Immature natural killer cell (primary cell): ENCODE results near the gene SERTAD3. TPM values are rescaled to one million over a fixed set of nuclear protein-coding genes. Genes with fewer than 3 reads are reported as not detected.
A peak's percentile ranks its signal among the peaks of the same experiment; 100 is the strongest.
"Not testable (repeated sequence)": the region's sequence is repeated elsewhere in the genome, so short reads cannot be mapped to it uniquely, and the experiment has no call there.

Experiments used
- DNase-seq, 3 donors: peaks; one replicate each; pipeline ENCODE4 v3.0.0; 2022; ENCODE audit warnings: mixed read lengths in 1 of 3
- H3K27ac Mint-ChIP-seq, 6 donors: one replicate each; pipeline ENCODE4 v1.8.0; 2020; ENCODE audit warnings: mixed read lengths in 6 of 6, mild to moderate bottlenecking in 5 of 6, inconsistent platforms in 4 of 6, moderate library complexity in 3 of 6
- H3K27me3 Mint-ChIP-seq, 3 donors: one replicate each; pipeline ENCODE4 v1.8.0; 2020 to 2021; ENCODE audit warnings: low read depth in 3 of 3, mild to moderate bottlenecking in 3 of 3, mixed read lengths in 3 of 3, moderate library complexity in 3 of 3, inconsistent platforms in 1 of 3
- H3K36me3 Mint-ChIP-seq, 3 donors: one replicate each; pipeline ENCODE4 v1.8.0; 2020; ENCODE audit warnings: mixed read lengths in 3 of 3, inconsistent platforms in 2 of 3, mild to moderate bottlenecking in 2 of 3
- H3K4me1 Mint-ChIP-seq, 2 donors: one replicate each; pipeline ENCODE4 v1.8.0; 2020; ENCODE audit warnings: inconsistent platforms in 2 of 2, mild to moderate bottlenecking in 2 of 2, mixed read lengths in 2 of 2, moderate library complexity in 1 of 2
- H3K4me3 Mint-ChIP-seq, 5 donors: one replicate each; pipeline ENCODE4 v1.8.0; 2020; ENCODE audit warnings: mild to moderate bottlenecking in 5 of 5, mixed read lengths in 5 of 5, inconsistent platforms in 3 of 5, moderate library complexity in 3 of 5
- H3K9me3 Mint-ChIP-seq, 6 donors: one replicate each; pipeline ENCODE4 v1.8.0; 2020; ENCODE audit warnings: mild to moderate bottlenecking in 6 of 6, mixed read lengths in 6 of 6, inconsistent platforms in 4 of 6, moderate library complexity in 3 of 6
- polyA plus RNA-seq, 3 donors: library from polyadenylated mRNA; unstranded; fragments of 300-500 nt; fragmentation: Illumina TruSeq; gene quantifications; one replicate each; pipeline ENCODE4 v1.2.3, GENCODE V29; 2021

Gene SERTAD3
- polyA plus RNA-seq, 3 donors from 2014 or later: 25.9 to 82.2 (median 62.0) TPM

- not testable (repeated sequence) for DNase-seq, H3K27ac Mint-ChIP-seq, H3K36me3 Mint-ChIP-seq, H3K9me3 Mint-ChIP-seq, H3K4me3 Mint-ChIP-seq, H3K27me3 Mint-ChIP-seq
- H3K4me1 Mint-ChIP-seq: peaks cover 19% of the 10 kb centered on the region in 2 donors
Measured at GRCh38 chr19:40430242-40430641, 13.9 kb downstream of the SERTAD3 start.

GRCh38 chr19:40428197-40428596 lies 15.9 kb downstream of the SERTAD3 start:
- DNase-seq, H3K27ac Mint-ChIP-seq, H3K9me3 Mint-ChIP-seq, H3K36me3 Mint-ChIP-seq, H3K4me3 Mint-ChIP-seq: not testable (repeated sequence)
- Mint-ChIP-seq H3K27me3 (peaks cover 9 to 14% (median 13%) of the 10 kb centered on the region in 3 donors), H3K4me1 (peaks cover 20 to 24% of the 10 kb centered on the region in 2 donors)

GRCh38 chr19:40425450-40426287 lies 18.5 kb downstream of the SERTAD3 start, which contains the start of gene SERTAD1:
Gene SERTAD1 (minus strand): TSS chr19:40425992. CDS start chr19:40423546, 2,446 bp downstream.
- peaks cover 29 to 36% of the 10 kb centered on the region in 2 donors for H3K4me1 Mint-ChIP-seq
- peak within 1 kb of the TSS; percentile 93 to 94 (median 94) for H3K4me3 Mint-ChIP-seq
- peak within 1 kb of the TSS; percentile 95 to 99 (median 98) for H3K27ac Mint-ChIP-seq
- H3K27me3 Mint-ChIP-seq: peaks cover 9 to 21% (median 16%) of the 10 kb centered on the region in 3 donors
- H3K9me3 Mint-ChIP-seq: no peaks in the 10 kb centered on the region
- DNase-seq: peak; percentile 100
- peaks cover 0 to 4% (median 0%) of the 10 kb centered on the region in 3 donors for H3K36me3 Mint-ChIP-seq

GRCh38 chr19:40424637-40425449 lies 19.3 kb downstream of the SERTAD3 start:
- H3K4me3 Mint-ChIP-seq: peak overlapping the region; percentile 93 to 94 (median 94)
- H3K9me3 Mint-ChIP-seq: no peaks in the 10 kb centered on the region
- H3K4me1 Mint-ChIP-seq: peaks cover 32 to 41% of the 10 kb centered on the region in 2 donors
- peak overlapping the region; percentile 95 to 99 (median 98) for H3K27ac Mint-ChIP-seq
- peaks cover 9 to 21% (median 19%) of the 10 kb centered on the region in 3 donors for H3K27me3 Mint-ChIP-seq
- H3K36me3 Mint-ChIP-seq: peaks cover 0 to 4% (median 0%) of the 10 kb centered on the region in 3 donors
- DNase-seq: no peak

GRCh38 chr19:40423938-40424337 lies 20.2 kb downstream of the SERTAD3 start:
- Mint-ChIP-seq H3K27me3 (peaks cover 9 to 21% (median 19%) of the 10 kb centered on the region in 3 donors), H3K4me1 (peaks cover 40 to 50% of the 10 kb centered on the region in 2 donors), H3K27ac (peak overlapping the region in 5 of 6 donors; percentile 51 to 98 (median 77)), H3K9me3 (no peaks in the 10 kb centered on the region), H3K4me3 (peak overlapping the region in 3 of 5 donors; percentile 8 to 94 (median 94)), H3K36me3 (peaks cover 0 to 4% (median 0%) of the 10 kb centered on the region in 3 donors)
- no peak for DNase-seq

GRCh38 chr19:40422748-40423566 lies 21.2 kb downstream of the SERTAD3 start:
- peaks cover 9 to 23% (median 19%) of the 10 kb centered on the region in 3 donors for H3K27me3 Mint-ChIP-seq
- H3K4me1 Mint-ChIP-seq: peaks cover 46 to 58% of the 10 kb centered on the region in 2 donors

GRCh38 chr19:40421993-40422747 lies 22.0 kb downstream of the SERTAD3 start:
- Mint-ChIP-seq H3K27me3 (peaks cover 9 to 23% (median 19%) of the 10 kb centered on the region in 3 donors), H3K27ac (peak overlapping the region; percentile 34 to 97 (median 76)), H3K4me3 (peak overlapping the region; percentile 48 to 87 (median 83)), H3K9me3 (no peaks in the 10 kb centered on the region), H3K4me1 (peaks cover 52 to 66% of the 10 kb centered on the region in 2 donors), H3K36me3 (peaks cover 0 to 4% (median 0%) of the 10 kb centered on the region in 3 donors)
- no peak for DNase-seq

More at GRCh38 chr19:40422748-40423566, 21.2 kb downstream of the SERTAD3 start:
- Mint-ChIP-seq H3K4me3 (peak overlapping the region; percentile 48 to 86 (median 68)), H3K27ac (peak overlapping the region in 4 of 6 donors; percentile 61 to 98 (median 90)), H3K9me3 (no peaks in the 10 kb centered on the region), H3K36me3 (peaks cover 0 to 4% (median 0%) of the 10 kb centered on the region in 3 donors)
- no peak for DNase-seq

- Mint-ChIP-seq H3K4me3 (peak overlapping the region; percentile 82 to 89 (median 86)), H3K36me3 (peaks cover 0 to 4% (median 0%) of the 10 kb centered on the region in 3 donors), H3K9me3 (no peaks in the 10 kb centered on the region), H3K4me1 (peaks cover 57 to 69% of the 10 kb centered on the region in 2 donors), H3K27me3 (peaks cover 9 to 23% (median 22%) of the 10 kb centered on the region in 3 donors), H3K27ac (peak overlapping the region; percentile 87 to 97 (median 93))
- DNase-seq: peak; percentile 76 to 81 (median 80)
Measured at GRCh38 chr19:40420766-40421765, 23.1 kb downstream of the SERTAD3 start.

- DNase-seq: no peak
- Mint-ChIP-seq H3K36me3 (peaks cover 0 to 4% (median 0%) of the 10 kb centered on the region in 3 donors), H3K4me3 (peak overlapping the region; percentile 82 to 89 (median 86)), H3K4me1 (peaks cover 58 to 69% of the 10 kb centered on the region in 2 donors), H3K27ac (peak overlapping the region; percentile 87 to 97 (median 92)), H3K9me3 (no peaks in the 10 kb centered on the region), H3K27me3 (peaks cover 4 to 19% (median 16%) of the 10 kb centered on the region in 3 donors)
Measured at GRCh38 chr19:40420451-40420765, 23.7 kb downstream of the SERTAD3 start.

- peak overlapping the region; percentile 72 to 83 (median 78) for H3K4me3 Mint-ChIP-seq
- peak overlapping the region; percentile 49 to 97 (median 72) for H3K27ac Mint-ChIP-seq
- peaks cover 59 to 67% of the 10 kb centered on the region in 2 donors for H3K4me1 Mint-ChIP-seq
- H3K27me3 Mint-ChIP-seq: peaks cover 1 to 15% (median 14%) of the 10 kb centered on the region in 3 donors
- no peaks in the 10 kb centered on the region for H3K9me3 Mint-ChIP-seq
- peaks cover 0 to 4% (median 0%) of the 10 kb centered on the region in 3 donors for H3K36me3 Mint-ChIP-seq
- DNase-seq: no peak
Measured at GRCh38 chr19:40419780-40420179, 24.4 kb downstream of the SERTAD3 start.

- Mint-ChIP-seq H3K4me1 (peaks cover 57 to 64% of the 10 kb centered on the region in 2 donors), H3K27ac (peak overlapping the region; percentile 67 to 97 (median 72)), H3K9me3 (no peaks in the 10 kb centered on the region), H3K27me3 (peaks cover 0 to 10% (median 10%) of the 10 kb centered on the region in 3 donors), H3K36me3 (peaks cover 0 to 4% (median 0%) of the 10 kb centered on the region in 3 donors), H3K4me3 (peak overlapping the region; percentile 2 to 85 (median 72))
- DNase-seq: no peak
Measured at GRCh38 chr19:40419066-40419612, 25.0 kb downstream of the SERTAD3 start.
